Dendritic cell treated with granulocyte-macrophage colony-stimulating factor and Interleukin-4, amounts not matched to agents 40 ng/mL and 50 ng/mL, for 4 days (primary cell): ENCODE results near the gene INS.

Source experiments
- H3K27ac Mint-ChIP-seq: one replicate; pipeline ENCODE4 v1.8.0; 2022; ENCODE audit warnings: mild to moderate bottlenecking, mixed read lengths
- H3K27me3 Mint-ChIP-seq: one replicate; pipeline ENCODE4 v1.8.0; 2022; ENCODE audit warnings: mild to moderate bottlenecking, mixed read lengths
- H3K36me3 Mint-ChIP-seq: one replicate; pipeline ENCODE4 v1.8.0; 2022; ENCODE audit warnings: low read depth, mixed read lengths
- H3K4me1 Mint-ChIP-seq: one replicate; pipeline ENCODE4 v1.8.0; 2022; ENCODE audit warnings: low read depth, mixed read lengths
- H3K4me3 Mint-ChIP-seq: one replicate; pipeline ENCODE4 v1.8.0; 2022; ENCODE audit warnings: mild to moderate bottlenecking, moderate library complexity, mixed read lengths
- H3K9me3 Mint-ChIP-seq: one replicate; pipeline ENCODE4 v1.8.0; 2022; ENCODE audit warnings: mixed read lengths
- intact Hi-C: fragments of 100-400 bp; cut with micrococcal nuclease; formaldehyde crosslinking; loops from one replicate; pipeline ENCODE4 v1.15.0; 2022

Gene INS

DNA sequence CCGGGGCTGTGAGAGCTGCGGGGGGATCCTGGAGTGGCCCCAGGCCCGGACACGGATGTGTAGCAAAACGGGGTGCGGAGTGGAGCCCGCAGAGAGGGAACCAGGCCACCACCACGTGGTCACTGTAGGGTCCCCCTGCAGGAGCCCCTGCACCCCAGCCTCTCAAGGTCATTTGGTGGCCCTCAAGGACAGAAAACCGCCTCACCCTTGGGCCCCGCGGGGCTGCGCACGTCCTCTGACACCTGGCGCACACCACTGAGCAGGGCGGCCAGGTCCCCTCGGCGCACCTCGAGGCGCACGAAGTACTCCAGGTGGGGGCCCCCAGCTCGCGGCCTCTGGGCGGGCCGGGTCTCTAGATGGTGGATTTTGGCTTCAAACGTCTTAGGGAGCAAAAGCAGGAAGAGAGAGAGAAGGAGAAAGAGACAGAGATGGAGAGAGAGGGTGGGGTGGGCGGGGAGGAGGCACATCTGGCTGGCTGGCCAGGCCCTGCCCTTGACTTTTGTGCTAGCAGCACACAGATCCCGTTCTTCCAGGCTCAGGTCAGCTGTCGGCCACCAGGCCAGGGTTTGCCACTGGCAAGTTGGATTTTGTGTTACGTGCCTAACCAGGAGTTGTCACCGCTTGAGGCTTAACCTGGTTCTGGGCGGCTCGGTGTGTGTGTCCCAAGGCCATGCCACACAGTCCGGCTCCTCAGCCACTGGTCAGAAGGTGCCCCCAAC is 7.4 kb upstream of the INS start:
- Mint-ChIP-seq H3K9me3 (no peaks in the 10 kb centered on the region), H3K4me3 (no peak overlapping the region), H3K4me1 (no peaks in the 10 kb centered on the region), H3K27ac (no peak overlapping the region), H3K36me3 (no peaks in the 10 kb centered on the region), H3K27me3 (peaks cover 51% of the 10 kb centered on the region)
- intact Hi-C loops, result no loop called here

GRCh38 chr11:2167141-2168045 is 6.4 kb upstream of the INS start:
- no peaks in the 10 kb centered on the region for H3K36me3 Mint-ChIP-seq
- peaks cover 52% of the 10 kb centered on the region for H3K27me3 Mint-ChIP-seq
- H3K4me3 Mint-ChIP-seq, result no peak overlapping the region
- no peak overlapping the region for H3K27ac Mint-ChIP-seq
- intact Hi-C loops, result no loop called here
- no peaks in the 10 kb centered on the region for H3K9me3 Mint-ChIP-seq
- H3K4me1 Mint-ChIP-seq, result no peaks in the 10 kb centered on the region

- intact Hi-C loops, result no loop called here
- H3K36me3 Mint-ChIP-seq, result no peaks in the 10 kb centered on the region
- H3K27me3 Mint-ChIP-seq, result peaks cover 49% of the 10 kb centered on the region
- no peak overlapping the region for H3K27ac Mint-ChIP-seq
- H3K4me3 Mint-ChIP-seq, result no peak overlapping the region
- no peaks in the 10 kb centered on the region for H3K4me1 Mint-ChIP-seq
- H3K9me3 Mint-ChIP-seq, result no peaks in the 10 kb centered on the region
These were observed 5.3 kb upstream of the INS start for GRCh38 chr11:2166091-2166851.

DNA sequence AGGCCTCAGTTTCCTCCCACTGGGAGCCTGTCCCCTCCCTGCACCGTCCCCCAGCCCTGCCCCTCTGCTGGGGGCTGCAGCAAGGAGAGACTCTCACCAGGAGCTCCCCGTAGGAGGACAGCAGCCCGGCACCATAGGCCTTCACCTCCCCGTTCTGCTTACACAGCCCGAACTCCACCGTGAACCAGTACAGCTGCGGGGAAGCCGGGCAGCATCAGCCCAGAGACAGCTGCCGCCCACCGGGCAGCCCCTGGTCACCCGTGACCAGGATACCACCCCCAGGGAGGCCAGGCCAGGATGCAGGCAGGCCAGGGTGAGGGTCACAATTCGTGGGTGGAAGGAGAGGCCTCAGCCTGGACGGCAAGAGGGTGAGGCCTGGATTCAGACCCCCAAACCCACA is 4.6 kb upstream of the INS start:
- H3K27me3 Mint-ChIP-seq, result peaks cover 49% of the 10 kb centered on the region
- intact Hi-C loops, result no loop called here
- H3K9me3 Mint-ChIP-seq, result no peaks in the 10 kb centered on the region
- no peak overlapping the region for H3K27ac Mint-ChIP-seq
- no peaks in the 10 kb centered on the region for H3K36me3 Mint-ChIP-seq
- H3K4me3 Mint-ChIP-seq, result no peak overlapping the region
- H3K4me1 Mint-ChIP-seq, result no peaks in the 10 kb centered on the region

DNA sequence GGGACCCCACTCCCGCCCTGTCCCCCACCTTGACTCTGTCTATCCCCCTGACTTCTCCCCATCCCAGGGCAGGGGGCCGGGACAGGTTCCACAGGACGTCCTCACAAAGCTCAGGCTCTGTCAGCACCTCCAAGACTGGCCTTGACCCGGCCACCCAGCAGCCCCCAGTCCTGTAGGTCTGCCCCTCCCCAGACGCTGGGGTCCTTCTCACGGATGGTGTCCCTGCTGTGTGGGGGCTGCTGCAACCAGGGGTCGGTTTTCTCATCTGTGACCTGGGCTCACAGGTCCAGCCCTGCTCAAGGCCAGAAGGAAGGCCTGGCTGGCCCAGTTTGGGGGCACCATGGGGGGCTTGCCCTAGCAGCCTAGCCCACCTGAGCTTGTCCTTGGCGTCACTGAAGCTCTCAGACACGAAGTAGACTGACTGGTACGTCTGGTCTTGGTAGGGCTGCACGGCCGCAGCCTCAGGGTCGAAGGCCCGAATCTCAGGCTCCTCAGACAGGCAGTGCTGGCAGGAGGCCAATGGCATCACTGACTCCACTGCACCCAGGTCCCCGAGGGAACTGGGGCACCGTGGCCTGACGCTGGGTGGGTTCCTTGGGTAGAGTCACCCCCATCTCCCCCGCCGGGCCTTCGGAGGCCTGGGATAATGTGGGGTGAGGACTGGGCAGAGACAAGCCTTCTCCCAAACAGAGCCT is 4.0 kb upstream of the INS start:
- no peak overlapping the region for H3K4me3 Mint-ChIP-seq
- peaks cover 46% of the 10 kb centered on the region for H3K27me3 Mint-ChIP-seq
- H3K36me3 Mint-ChIP-seq, result no peaks in the 10 kb centered on the region
- H3K27ac Mint-ChIP-seq, result no peak overlapping the region
- no peaks in the 10 kb centered on the region for H3K4me1 Mint-ChIP-seq
- H3K9me3 Mint-ChIP-seq, result no peaks in the 10 kb centered on the region
- intact Hi-C loops, result no loop called here

DNA sequence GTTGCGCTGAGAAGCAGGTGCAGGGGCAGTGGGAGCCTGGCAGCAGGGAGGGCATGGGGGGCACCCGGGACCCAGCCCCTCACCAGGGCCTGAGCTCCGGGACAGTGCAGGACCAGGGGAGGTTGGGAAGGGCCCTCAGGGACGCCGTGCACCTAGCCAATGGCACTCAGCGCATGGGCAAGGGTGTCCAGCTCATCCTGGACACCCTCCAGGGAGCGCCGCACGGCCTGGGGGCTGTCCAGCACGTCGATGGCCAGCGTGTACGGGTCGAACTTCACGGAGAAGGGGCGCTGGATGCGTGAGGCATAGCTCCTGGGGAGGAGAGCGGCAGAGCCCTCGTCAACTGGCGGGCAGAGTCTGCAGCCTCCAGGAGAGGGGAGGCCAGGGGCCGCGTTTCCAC is 3.1 kb upstream of the INS start:
- Mint-ChIP-seq H3K27me3 (peaks cover 44% of the 10 kb centered on the region), H3K27ac (no peak overlapping the region), H3K4me3 (no peak overlapping the region), H3K4me1 (no peaks in the 10 kb centered on the region), H3K9me3 (no peaks in the 10 kb centered on the region), H3K36me3 (no peaks in the 10 kb centered on the region)
- intact Hi-C loops, result no loop called here

- intact Hi-C loops, result no loop called here
- peaks cover 43% of the 10 kb centered on the region for H3K27me3 Mint-ChIP-seq
- H3K4me3 Mint-ChIP-seq, result no peak overlapping the region
- H3K4me1 Mint-ChIP-seq, result no peaks in the 10 kb centered on the region
- no peaks in the 10 kb centered on the region for H3K36me3 Mint-ChIP-seq
- H3K9me3 Mint-ChIP-seq, result no peaks in the 10 kb centered on the region
- no peak overlapping the region for H3K27ac Mint-ChIP-seq
These were observed 2.5 kb upstream of the INS start for GRCh38 chr11:2163428-2163978.

- Mint-ChIP-seq H3K9me3 (no peaks in the 10 kb centered on the region), H3K27me3 (peaks cover 23% of the 10 kb centered on the region), H3K4me1 (no peaks in the 10 kb centered on the region), H3K36me3 (no peaks in the 10 kb centered on the region), H3K4me3 (no peak overlapping the region), H3K27ac (no peak overlapping the region)
- intact Hi-C loops, result loop anchor here (10.0 kb wide), 1 partner anchor 505 kb away; no protein-coding TSS in a partner anchor
These were observed 1.2 kb downstream of the INS start for GRCh38 chr11:2159536-2160413.

DNA sequence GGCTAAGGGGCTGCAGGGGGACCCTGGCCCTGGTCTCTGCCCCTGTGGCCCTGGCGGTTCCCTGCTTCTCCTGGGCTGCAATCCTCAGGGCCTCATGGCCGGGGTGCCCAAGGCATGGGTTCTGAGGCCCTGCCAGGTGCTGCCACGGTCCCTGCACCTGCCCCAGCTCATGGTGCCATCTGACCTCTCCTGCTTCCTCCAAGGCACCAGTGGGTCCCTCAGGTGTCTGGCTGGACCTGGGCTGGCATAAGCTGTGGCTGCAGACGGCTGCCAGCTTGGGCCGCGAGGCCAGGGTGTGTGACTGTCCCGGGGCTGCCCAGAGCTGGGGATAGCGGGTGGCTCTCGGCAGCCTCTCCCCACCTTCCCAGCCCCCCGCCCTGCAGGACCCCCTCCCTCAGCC is 2.0 kb downstream of the INS start:
- H3K9me3 Mint-ChIP-seq, result no peaks in the 10 kb centered on the region
- H3K27ac Mint-ChIP-seq, result no peak overlapping the region
- no peak overlapping the region for H3K4me3 Mint-ChIP-seq
- H3K36me3 Mint-ChIP-seq, result no peaks in the 10 kb centered on the region
- H3K27me3 Mint-ChIP-seq, result peaks cover 26% of the 10 kb centered on the region
- intact Hi-C loops, result loop anchor here (10.0 kb wide), 1 partner anchor 504 kb away; no protein-coding TSS in a partner anchor
- peaks cover 2% of the 10 kb centered on the region for H3K4me1 Mint-ChIP-seq

- Mint-ChIP-seq H3K4me1 (peaks cover 9% of the 10 kb centered on the region), H3K27ac (no peak overlapping the region), H3K27me3 (peaks cover 29% of the 10 kb centered on the region), H3K36me3 (no peaks in the 10 kb centered on the region), H3K4me3 (no peak overlapping the region), H3K9me3 (no peaks in the 10 kb centered on the region)
- intact Hi-C loops, result loop anchor here (10.0 kb wide), 1 partner anchor 504 kb away; no protein-coding TSS in a partner anchor
These were observed 2.7 kb downstream of the INS start for GRCh38 chr11:2158296-2158737.

DNA sequence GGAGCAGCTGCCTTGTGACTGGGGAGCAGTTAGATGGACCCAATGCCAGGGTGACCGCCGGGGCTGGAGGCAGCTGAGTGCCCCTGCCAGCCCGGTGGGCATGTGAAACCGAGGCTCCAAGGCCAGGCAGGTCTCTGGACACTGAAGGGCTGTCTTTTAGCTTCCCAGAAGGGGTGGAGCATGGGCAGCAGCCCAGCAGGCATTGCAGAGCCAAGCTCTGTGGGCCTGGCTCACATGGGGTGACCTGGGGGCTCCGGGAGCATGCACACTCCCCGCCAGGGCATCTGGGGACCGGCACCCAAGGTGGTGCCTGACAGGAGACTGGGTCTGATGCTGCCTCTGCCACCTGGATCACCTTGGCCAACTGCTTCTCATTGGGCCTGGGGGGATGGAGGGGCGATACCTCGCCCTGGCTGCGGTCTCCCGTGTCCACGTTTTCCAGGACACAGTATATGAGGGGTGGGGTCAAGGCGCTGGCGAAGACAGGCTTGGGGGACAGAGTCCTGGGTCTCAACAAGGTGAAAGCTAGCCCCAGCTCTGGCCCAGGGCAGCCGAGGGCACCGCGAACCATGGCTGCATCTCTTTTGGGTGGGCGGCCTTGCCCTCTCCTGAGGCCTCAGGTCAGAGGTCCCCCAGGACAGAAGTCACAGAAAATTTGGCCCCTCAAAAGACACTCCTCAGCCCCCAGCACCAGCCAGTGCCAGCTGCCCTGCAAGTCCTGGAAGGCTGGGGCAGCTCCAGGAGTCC is 3.5 kb downstream of the INS start:
- peaks cover 35% of the 10 kb centered on the region for H3K27me3 Mint-ChIP-seq
- no peaks in the 10 kb centered on the region for H3K36me3 Mint-ChIP-seq
- H3K9me3 Mint-ChIP-seq, result no peaks in the 10 kb centered on the region
- no peak overlapping the region for H3K27ac Mint-ChIP-seq
- H3K4me3 Mint-ChIP-seq, result no peak overlapping the region
- intact Hi-C loops, result loop anchor here (2.0 to 10.0 kb wide), 2 partner anchors 463 to 503 kb away; no protein-coding TSS in a partner anchor
- peaks cover 10% of the 10 kb centered on the region for H3K4me1 Mint-ChIP-seq
